ENCODE data around the gene PDE4C. TPM values are rescaled to one million over a fixed set of nuclear protein-coding genes. Genes with fewer than 3 reads are reported as not detected.

Gene PDE4C
- total and polyA plus RNA-seq, 2 experiments from 2014 or later, result 0.10 to 0.43 TPM

- Histone ChIP-seq H3K9me3 (ENCODE audit: low read depth) (no peaks in the 10 kb centered on the region), H3K4me3 (no peak overlapping the region), H3K36me3 (replicated peaks; ENCODE audit: insufficient read depth, low read depth) (no peaks in the 10 kb centered on the region), H4K20me1 (ENCODE audit: insufficient read depth, poor library complexity, severe bottlenecking) (no peaks in the 10 kb centered on the region), H3K79me2 (no peaks in the 10 kb centered on the region), H2AFZ (no peak overlapping the region), H3K27me3 (no peaks in the 10 kb centered on the region), H3K27ac (no peak overlapping the region), H3K4me1 (ENCODE audit: insufficient read depth) (peaks cover 10% of the 10 kb centered on the region), H3K4me2 (no peak overlapping the region), H3K9me2 (replicated peaks; ENCODE audit: insufficient read depth) (no peaks in the 10 kb centered on the region)
- WGBS (ENCODE audit: low lambda C conversion rate, missing lambda C conversion rate), result 96% methylated on average over 4 of the region's 4 CpGs
- no peak for DNase-seq (ENCODE audit: low spot score)
- TF ChIP-seq EZH2phosphoT487 (IDR thresholded peaks at IDR 0.05; ENCODE audit: low read depth, severe bottlenecking, unreplicated experiment), result no peak
- no peak for TF ChIP-seq EZH2 (IDR thresholded peaks at IDR 0.05; ENCODE audit: borderline replicate concordance)
- TF ChIP-seq CTCF (IDR thresholded peaks at IDR 0.05; ENCODE audit: poor library complexity), result no peak
Observed at GRCh38 chr19:18190278-18190677, 36.0 kb downstream of the PDE4C start.

- TF ChIP-seq EZH2phosphoT487 (IDR thresholded peaks at IDR 0.05; ENCODE audit: low read depth, severe bottlenecking, unreplicated experiment), result no peak
- 37% methylated on average over 6 of the region's 6 CpGs for WGBS (ENCODE audit: low lambda C conversion rate, missing lambda C conversion rate)
Observed at GRCh38 chr19:18185538-18185937, 40.7 kb downstream of the PDE4C start.

GRCh38 chr19:18183529-18183928, 42.7 kb downstream of the PDE4C start:
- no peaks in the 10 kb centered on the region for H4K20me1 ChIP-seq (ENCODE audit: insufficient read depth, poor library complexity, severe bottlenecking)

More at GRCh38 chr19:18185538-18185937, 40.7 kb downstream of the PDE4C start:
- Histone ChIP-seq H3K36me3 (replicated peaks; ENCODE audit: insufficient read depth, low read depth) (no peaks in the 10 kb centered on the region), H3K9me2 (replicated peaks; ENCODE audit: insufficient read depth) (no peaks in the 10 kb centered on the region), H4K20me1 (ENCODE audit: insufficient read depth, poor library complexity, severe bottlenecking) (no peaks in the 10 kb centered on the region), H3K4me1 (ENCODE audit: insufficient read depth) (no peaks in the 10 kb centered on the region), H3K27me3 (no peaks in the 10 kb centered on the region), H3K79me2 (no peaks in the 10 kb centered on the region), H3K9me3 (ENCODE audit: low read depth) (no peaks in the 10 kb centered on the region), H2AFZ (no peak overlapping the region), H3K4me2 (no peak overlapping the region), H3K4me3 (no peak overlapping the region), H3K27ac (no peak overlapping the region)
- DNase-seq (ENCODE audit: low spot score), result no peak

GRCh38 chr19:18179957-18180356, 46.3 kb downstream of the PDE4C start:
- H3K27ac ChIP-seq, result no peak overlapping the region
- no peak overlapping the region for H3K4me3 ChIP-seq

More at GRCh38 chr19:18183529-18183928, 42.7 kb downstream of the PDE4C start:
- no peak overlapping the region for H2AFZ ChIP-seq
- no peak overlapping the region for H3K4me3 ChIP-seq
- H3K9me3 ChIP-seq (ENCODE audit: low read depth), result no peaks in the 10 kb centered on the region
- no peaks in the 10 kb centered on the region for H3K36me3 ChIP-seq (replicated peaks; ENCODE audit: insufficient read depth, low read depth)
- no peak overlapping the region for H3K27ac ChIP-seq
- H3K4me2 ChIP-seq, result no peak overlapping the region
- H3K4me1 ChIP-seq (ENCODE audit: insufficient read depth), result no peaks in the 10 kb centered on the region
- no peaks in the 10 kb centered on the region for H3K79me2 ChIP-seq
- no peaks in the 10 kb centered on the region for H3K9me2 ChIP-seq (replicated peaks; ENCODE audit: insufficient read depth)
- H3K27me3 ChIP-seq, result no peaks in the 10 kb centered on the region
- TF ChIP-seq EZH2phosphoT487 (IDR thresholded peaks at IDR 0.05; ENCODE audit: low read depth, severe bottlenecking, unreplicated experiment) (peak; percentile 76), CTCF (IDR thresholded peaks at IDR 0.05; ENCODE audit: poor library complexity) (no peak)
- DNase-seq (ENCODE audit: low spot score), result no peak

More at GRCh38 chr19:18179957-18180356, 46.3 kb downstream of the PDE4C start:
- no peaks in the 10 kb centered on the region for H3K4me1 ChIP-seq (ENCODE audit: insufficient read depth)
- TF ChIP-seq EZH2phosphoT487 (IDR thresholded peaks at IDR 0.05; ENCODE audit: low read depth, severe bottlenecking, unreplicated experiment) (no peak), CTCF (IDR thresholded peaks at IDR 0.05; ENCODE audit: poor library complexity) (no peak), EZH2 (IDR thresholded peaks at IDR 0.05; ENCODE audit: borderline replicate concordance) (no peak)
- H3K9me3 ChIP-seq (ENCODE audit: low read depth), result no peaks in the 10 kb centered on the region
- H3K27me3 ChIP-seq, result no peaks in the 10 kb centered on the region
- no peak for DNase-seq (ENCODE audit: low spot score)
- H3K79me2 ChIP-seq, result no peaks in the 10 kb centered on the region
- WGBS (ENCODE audit: low lambda C conversion rate, missing lambda C conversion rate), result 90% methylated on average over 5 of the region's 5 CpGs
- H2AFZ ChIP-seq, result no peak overlapping the region
- no peaks in the 10 kb centered on the region for H3K36me3 ChIP-seq (replicated peaks; ENCODE audit: insufficient read depth, low read depth)
- no peaks in the 10 kb centered on the region for H4K20me1 ChIP-seq (ENCODE audit: insufficient read depth, poor library complexity, severe bottlenecking)
- no peak overlapping the region for H3K4me2 ChIP-seq
- H3K9me2 ChIP-seq (replicated peaks; ENCODE audit: insufficient read depth), result no peaks in the 10 kb centered on the region

Data from hepatocyte (in vitro differentiated cells).